ENCODE data around the gene NTSR1.

Gene NTSR1

DNA sequence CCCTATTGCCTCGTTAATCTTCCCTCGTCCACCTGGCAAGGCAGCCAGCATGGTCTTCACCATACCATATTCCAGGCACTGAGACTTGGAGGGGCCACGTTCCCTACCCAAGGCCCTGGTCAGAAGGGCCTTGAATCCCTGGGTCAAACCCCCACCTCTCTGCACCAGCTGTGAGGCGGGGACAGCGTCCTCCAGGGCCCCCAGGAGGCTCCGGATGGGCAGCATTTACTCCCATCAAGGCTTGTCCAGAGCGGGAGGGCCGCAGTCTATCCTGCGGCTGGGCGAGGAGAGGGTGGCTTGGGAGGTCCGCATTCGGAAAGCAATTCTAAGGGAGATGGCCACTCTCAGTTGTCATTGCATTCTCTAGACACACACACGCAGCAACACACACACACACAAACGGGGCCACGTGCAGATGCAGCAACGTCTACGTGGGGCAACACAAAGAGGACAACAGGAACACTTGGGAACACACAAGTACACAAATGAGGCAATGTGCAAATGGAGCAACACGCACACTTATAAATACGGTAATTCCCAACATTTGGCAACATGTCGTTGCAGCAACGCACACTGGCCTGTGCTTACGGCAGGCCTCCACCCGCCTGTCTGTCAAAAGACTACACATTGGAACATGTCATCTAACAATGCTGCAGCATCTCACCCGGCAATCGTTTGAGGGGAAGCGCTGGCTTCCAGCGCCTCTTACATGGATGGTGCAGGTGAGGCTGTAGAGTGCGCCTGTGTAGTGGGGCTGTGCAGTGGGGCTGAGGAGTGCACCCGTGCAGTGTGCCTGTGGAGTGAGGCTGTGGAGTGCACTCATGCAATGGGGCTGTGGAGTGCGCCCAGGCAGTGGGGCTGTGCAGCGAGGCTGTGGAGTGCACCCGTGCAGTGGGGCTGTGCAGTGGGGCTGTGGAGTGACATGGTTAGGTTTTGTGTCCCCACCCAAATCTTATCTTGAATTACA lies 12.9 kb upstream of the NTSR1 start:
- DNase-seq = no peak

DNA sequence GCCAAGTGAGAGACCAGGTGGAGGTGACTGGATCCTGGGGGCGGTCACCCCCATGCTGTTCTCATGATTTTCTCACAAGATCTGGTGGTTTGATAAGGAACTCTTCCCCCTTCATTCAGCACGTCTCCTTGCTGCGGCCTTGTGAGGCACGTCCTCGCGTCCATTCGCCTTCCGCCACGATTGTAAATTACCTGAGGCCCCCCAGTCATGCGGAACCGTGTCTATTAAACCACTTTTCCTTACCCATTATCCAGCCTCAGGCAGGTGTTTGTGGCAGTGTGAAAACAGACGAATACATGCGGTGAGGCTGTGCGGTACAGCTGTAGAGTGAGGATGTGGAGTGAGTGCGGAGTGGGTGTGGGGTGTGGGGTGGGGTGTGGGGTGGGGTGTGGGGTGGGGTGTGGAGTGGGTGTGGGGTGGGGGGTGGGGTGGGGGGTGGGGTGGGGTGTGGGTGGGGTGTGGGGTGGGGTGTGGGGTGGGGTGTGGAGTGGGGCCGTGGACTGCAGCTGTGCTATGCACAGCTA lies 12.1 kb upstream of the NTSR1 start:
- DNase-seq = no peak

DNA sequence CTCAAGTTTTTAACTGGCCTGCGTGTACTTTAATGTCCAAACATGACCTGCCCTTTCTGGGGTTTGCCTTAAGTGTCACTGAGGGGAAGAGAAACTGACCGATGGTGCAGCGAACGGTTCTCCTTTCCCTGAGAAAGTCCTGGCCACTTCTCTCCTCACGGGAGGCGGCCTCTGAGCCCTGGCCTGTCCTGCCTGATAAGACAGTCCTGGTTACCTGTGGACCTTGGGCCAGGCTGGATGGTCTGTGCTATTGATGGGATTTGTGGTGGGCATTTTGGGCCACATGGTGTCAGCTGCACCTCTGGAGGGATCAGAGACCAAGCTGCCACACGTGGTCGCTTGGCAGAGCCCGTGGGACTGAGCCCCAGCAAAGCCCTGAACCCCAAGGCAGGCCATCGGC lies 11.6 kb upstream of the NTSR1 start:
- no peak for DNase-seq

DNA sequence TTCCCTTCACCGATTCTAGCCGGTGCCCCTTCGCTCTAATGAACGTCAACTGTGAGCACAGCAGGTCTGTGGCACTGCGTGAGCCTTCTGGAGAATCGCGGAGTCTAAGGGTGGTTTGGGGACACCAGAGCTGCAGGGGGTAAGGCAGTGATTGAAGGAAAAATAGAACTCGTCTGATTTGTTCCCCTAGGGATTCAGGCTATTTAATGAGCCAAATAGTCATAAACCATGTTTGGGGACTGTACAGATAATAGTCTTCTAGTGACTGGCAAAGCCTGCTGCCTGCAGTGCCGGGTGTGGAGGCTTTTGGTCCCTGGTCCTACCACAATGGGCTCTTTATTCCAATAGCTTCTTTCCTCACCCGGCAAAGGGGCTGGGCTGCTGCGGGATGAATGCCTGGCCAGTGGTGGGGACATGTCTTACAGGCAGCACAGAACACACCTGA lies 11.1 kb upstream of the NTSR1 start:
- DNase-seq = no peak

DNA sequence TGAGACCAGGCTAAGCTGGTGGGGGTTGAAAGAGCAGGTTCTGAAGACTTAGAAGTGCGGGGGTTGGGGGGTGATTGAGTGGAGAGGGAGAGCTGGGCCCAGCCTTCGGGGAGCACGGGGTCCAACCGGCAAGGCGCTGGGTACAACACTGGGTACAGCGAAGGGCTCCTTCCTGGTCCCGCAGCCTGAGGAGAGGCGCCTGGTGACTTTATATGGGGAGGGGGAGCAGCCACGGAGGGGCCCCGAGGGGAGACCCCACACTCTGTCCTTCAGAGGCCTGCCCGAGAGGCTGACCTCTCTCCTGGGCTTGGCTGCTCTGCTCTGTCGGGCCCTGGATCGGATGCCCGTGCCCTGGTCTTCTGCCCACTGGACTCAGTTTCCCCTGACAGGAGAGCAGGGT lies 10.4 kb upstream of the NTSR1 start:
- no peak for DNase-seq

DNA sequence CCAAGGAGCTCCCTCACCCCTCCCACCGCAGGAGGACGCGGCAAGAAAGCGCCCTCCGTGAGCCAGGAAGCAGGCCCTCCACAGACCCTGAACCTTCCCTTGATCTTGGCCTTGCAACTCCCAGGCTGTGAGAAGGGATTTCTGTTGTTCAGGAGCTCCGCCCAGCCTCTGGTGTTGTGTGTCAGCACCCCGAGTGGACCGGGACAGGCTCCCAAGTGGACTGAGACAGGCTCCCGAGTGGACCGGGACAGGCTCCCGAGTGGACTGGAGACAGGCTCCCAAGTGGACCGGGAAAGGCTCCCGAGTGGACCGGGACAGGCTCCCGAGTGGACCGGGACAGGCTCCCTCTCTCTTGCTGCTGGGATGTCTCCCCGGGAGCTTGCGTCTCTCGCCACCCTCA lies 9.3 kb upstream of the NTSR1 start:
- DNase-seq = no peak

DNA sequence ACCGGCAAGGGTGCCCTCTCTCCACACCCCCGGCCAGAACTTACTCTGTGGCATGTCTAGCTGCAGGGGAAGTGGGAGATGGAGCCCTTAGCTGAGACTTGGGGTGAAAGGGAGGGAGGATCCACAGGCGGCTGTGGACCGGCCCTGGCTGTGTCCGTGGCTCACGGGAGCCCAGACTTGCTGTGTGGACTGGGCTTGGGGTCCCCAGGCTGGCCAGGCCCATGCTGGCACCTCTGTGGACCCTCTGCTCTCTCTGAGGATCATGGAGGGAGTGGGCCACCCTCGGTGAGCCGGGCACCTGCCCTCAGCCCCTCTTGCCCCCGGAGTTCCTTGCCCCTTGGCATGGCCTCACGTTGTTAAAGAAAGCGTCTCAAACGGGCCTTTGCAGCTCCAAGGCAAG lies 8.9 kb upstream of the NTSR1 start:
- no peak for DNase-seq

DNA sequence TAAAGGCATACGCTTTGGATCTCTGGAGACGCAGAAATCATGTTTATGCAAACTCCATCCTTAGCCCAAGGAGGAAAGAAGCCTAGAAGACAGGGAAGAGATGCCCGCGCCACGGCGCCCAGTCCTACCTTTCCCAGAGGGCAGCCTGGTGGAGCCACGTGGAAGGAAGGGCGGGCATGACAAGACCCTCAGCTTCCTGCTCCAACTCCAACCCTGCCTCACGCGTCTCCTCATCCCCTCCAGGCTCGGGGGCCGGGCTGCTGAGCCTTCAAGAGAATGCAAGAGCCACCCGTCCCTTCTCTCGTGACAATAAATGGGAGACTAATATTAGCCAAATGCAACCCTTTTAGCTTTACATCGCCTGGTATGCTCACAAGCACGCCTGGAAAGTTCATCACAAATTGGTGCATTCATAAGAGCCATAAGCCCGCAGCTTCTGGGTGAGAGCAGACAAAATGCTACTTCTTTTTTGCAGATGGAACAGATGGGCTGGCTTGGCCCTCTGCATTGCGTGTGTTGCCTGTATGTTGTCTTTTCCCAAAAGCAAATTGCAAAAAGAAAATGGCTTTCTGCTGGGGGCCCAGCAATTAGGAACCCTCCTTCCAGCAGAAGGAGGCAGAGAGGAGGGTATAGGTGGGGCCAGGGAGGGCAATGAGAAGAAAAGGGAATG lies 8.2 kb upstream of the NTSR1 start:
- DNase-seq = no peak

DNA sequence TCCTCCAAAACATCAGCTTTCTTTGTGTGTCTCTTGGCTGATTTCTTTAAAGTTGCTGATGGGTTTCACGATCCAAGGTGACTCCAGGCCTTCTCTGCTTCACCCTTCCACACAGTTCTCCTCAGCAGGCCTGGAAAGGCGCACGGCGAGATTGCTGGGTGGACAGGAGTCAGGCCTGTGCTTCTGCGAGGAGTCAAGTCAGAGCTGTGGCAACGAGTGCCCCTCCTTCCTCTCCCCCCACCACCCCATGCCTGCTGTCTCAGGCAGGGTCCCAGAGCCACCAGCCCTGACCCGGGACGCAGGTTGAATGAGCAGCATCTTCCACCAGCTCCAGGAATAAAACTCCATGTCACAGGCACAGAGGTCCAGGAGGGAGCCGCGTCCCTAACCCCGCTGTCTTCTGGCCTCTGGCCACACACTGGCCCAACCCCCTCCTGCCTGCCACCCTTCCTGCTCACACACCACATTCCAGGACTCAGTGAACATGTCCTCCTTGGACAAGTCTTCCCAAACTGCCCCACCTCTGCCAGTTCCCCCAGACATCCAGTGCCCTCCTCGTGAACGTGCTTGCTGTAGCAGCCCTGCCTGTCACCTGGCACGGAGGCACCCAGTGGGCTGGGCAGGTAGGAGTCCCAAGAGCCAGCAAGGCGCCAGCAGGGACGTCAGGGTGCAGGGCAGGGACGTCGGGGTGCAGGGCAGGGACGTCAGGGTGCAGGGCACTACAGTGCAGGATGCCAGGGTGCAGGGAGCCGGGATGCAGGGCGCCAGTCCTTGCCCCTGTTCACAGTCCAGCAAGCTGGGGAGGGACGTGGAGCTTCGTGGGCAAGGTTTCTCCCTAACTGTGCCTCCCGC lies 7.2 kb upstream of the NTSR1 start:
- DNase-seq = no peak

DNA sequence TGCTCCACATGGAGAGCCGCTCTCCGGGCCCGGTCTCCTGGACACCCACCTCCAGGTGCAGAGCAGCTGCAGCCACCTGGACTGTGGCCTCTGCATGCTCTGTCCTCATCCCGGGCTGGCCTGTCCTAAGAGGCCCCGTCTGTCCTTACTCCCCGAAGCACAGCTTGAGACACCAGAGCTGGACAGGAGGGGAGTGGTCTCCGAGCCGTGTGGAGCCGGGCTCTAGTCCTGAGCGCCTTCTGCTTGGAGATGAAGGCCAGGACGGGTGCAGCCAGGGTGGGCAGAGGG lies 6.7 kb upstream of the NTSR1 start:
- no peak for DNase-seq

DNA sequence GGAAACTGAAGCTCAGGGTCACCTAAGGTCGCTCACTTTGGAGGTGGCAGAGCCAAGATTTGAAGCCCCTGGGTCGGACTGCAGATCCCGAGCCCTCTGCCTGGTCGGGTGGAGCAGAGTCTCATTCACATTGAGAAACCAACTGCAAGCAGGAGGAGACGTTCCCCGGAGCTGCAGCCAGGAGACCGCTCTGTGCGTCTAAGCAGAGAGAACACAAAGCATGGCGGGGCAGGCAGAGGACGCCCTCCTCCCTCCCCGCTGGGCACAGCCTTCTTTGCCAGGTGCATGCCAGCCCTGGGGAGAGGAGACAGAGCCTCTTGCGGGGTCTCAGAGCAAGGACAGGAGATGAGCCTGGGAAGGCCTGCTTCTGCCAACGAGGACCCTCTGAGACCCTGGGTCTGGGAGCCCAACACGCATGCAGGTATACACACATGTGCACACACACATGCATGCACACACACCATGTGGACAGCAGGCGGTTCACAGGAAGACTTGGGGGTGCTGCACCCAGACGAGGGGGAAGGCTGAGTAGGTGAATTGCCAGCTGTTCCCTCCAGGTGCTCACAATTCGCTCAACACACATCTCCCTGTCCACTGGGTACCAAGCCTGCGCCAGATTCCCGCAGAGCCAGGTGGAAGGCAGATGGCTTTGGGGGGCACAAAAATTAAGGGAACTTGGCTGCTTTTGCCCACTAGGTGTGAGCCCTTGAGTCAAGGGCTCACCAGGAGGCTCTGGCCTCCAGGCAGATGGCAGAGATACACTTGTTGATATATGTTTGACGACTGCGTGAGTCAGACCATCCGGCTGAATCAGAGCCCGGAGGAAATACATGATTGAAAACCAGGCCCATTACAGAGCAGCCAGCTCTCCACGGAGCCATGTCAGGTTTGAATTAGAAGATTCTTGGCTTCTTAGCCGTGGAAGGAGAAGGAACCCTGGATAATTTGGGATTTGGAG lies 5.5 kb upstream of the NTSR1 start:
- no peak for DNase-seq

DNA sequence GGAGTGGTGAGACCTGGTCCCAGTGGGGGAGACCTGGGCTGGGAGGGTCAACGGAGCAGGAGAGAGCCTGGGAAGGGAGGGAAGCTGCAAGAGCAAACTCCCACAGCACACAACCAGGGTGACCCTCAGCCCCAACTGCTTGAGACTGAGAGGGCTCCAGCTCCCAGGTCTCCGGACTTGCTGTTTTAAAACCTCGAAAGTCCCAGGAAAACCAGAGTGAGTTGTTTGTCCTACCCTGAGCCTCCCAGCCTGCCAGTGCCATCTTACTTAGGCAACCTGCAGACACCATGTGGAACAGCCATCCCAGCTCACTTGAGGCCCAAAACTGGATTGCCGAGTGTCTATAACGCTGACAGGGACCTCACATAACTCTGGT lies 4.8 kb upstream of the NTSR1 start:
- DNase-seq = no peak

DNA sequence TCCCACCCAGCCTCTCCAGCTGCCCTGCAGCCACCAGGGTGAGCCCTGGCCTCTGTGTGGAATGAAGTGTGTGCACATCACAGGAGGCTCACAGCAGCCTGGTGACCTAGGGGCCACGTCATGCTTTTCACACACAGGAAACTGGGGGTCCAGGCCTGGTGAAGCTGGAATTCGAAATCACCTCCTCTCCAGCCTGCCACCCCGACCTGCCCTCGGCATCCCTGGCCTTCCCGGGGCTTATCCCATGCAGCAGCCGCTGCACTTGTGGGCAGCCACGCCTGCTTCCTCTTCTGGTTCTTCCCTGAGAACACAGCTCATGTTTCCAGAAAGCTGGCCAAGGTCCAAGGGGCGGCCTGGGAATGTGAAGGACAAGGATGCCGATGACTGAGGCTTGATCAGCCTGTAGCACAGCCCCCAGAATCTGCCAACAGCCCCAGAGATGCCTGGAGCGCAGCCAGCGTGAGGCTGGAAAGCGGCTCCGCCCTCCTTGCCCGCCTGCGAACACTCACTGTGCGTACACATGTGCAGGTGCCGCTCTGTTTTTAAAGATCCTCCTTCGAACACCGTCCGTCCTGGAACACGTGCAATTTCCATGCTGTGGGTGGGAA lies 4.2 kb upstream of the NTSR1 start:
- peak; percentile 58 for DNase-seq

DNA sequence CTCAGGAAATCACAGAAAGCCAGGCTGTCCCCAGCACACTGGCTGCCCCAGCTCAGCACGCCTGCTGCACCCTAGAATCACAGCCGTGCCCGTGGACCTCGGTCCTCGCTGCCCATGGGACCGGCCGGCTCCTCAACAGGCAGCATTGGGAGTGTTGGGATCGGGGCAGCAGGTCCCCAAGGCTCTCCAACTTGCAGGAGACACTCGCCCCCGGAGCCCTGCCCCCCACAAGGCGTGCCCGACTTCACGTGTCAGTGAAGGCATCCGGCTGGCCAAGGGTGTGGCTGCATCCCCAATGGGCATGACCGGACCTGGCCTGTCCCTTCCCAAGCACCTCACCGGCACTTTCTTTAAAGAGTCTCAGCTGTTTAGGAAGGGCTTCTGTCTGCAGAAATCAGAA lies 3.0 kb upstream of the NTSR1 start:
- no peak for DNase-seq

DNA sequence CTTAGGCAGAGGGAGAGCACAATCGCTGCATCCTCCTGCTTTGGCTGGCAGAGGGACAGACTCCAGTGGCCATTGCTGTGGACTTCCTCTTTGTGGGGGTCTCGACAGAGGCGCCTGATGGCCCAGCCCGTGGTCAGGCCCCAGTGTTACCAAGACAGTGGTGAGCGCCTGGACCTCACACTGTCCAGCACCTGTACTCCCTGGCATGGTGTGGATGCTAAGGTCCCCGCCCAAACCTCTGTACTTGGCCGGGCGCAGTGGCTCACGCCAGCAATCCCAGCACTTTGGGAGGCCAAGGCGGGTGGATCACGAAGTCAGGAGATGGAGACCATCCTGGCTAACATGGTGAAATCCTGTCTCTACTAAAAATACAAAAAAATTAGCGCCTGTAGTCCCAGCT lies 2.3 kb upstream of the NTSR1 start:
- no peak for DNase-seq

DNA sequence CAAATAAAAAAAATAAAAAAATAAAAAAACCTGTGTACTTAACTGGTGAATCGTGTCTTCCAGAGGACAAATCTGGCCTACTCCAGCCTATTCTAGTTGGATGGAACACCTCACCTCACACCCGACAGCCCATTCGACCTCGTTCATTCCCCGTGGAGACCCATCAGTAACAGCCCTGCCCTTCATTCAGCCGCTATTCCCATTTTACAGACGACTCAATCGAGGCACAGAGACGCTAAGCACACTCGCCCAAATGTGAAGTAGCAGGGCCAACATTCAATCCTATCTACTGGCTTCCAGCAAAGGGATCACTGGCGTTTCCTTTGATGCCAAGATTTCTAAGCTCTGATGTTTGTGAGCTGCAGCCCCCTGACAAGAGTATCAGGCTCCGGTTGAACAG lies 1.8 kb upstream of the NTSR1 start:
- DNase-seq = no peak

DNA sequence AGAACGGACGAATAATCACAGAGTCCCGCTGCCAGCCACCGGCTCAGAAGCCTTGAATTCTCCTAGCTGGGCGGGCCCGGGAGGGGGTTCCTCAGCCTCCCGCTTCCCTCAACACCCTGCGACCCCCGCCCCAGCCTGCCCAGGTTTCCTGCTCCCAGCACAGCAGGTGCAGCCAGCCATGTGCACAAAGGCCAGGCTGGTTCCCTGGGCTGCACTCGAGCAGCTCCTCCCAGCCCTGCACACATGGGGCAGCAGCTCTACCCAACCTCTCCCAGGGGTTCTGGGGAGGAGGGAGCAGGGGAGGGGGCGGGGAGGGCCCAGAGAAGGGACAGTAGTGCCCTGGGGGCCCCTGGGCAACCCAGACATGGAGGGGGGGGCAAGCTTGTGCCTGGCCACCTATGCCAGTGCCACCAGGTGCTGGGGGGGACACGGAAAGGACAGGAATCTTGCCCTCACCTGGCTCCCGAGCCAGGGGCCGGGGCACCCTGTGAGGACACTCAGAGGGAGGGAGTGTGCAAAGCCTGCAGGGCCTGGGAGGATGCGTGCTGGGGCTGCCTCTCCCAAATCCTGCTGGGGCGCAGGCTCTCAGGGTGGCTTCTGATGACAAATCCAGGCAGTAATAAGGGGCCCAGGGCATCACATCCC lies 1.2 kb upstream of the NTSR1 start:
- DNase-seq = no peak

DNA sequence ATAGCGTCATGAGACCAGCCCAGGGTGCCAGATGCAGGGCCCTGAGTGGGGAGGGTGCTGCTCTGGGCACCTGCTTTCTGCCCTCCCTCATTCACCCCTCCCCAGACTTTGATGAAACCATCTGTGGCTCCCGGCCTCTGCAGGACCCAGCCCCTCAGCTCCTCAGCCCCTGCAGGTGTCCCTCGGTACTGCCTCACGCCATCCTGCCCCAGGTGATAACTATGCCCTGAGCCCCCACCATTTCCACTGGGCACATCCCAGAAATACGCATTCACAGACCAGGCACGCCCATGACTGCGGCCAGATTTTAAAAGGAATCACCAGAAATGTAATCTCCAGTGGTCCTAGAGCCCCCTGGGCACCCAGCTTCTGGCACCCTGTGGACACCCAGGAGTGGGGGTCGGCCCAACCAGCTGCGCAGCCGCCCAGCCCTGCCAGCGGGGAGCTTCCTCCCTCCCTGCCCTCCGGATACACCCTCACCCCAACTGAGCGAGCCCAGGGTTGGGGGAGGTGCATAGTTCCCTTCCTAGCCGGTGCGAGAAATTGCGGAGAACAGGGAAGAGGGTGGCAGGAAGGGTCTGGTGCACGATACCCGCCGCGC lies 615 bp upstream of the NTSR1 start:
- DNase-seq = no peak

DNA sequence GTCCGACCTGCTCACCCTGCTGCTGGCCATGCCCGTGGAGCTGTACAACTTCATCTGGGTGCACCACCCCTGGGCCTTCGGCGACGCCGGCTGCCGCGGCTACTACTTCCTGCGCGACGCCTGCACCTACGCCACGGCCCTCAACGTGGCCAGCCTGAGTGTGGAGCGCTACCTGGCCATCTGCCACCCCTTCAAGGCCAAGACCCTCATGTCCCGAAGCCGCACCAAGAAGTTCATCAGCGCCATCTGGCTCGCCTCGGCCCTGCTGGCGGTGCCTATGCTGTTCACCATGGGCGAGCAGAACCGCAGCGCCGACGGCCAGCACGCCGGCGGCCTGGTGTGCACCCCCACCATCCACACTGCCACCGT lies 885 bp downstream of the NTSR1 start:
- DNase-seq = no peak

DNA sequence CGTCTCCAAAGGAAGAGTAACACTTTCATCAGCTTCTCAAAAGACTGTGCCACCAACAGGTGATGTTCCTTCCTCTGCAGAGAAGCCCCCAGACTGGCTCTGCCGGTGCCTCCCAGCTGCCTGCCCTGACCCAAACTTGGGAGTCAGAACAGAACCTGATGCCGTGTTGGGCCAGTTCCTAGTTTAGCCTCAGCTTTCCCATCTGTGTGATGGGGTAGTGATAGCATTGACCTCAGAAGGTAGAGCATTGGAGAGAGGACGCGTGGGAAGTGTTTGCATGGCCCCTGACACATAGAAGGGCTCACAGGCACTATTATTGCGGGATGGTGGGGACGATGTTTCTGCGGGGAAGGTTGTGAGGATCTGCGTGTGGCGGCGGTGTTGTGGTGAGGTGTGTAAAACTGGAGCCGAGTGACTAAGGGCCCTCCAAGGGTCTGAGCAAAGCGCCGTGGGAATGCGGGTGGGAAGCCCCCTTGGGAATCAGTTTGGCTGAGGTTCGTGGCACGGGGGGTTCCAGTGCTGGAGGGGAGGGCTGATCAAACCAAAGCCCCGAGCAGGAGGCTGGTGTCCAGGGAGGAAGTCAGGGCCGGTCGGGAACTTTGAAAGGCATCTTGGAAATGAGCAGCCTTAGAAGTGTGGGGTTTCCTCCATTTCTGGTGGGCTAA lies 1.7 kb downstream of the NTSR1 start:
- DNase-seq = no peak

Measured in NCI-H1048 (cell line).